ENCODE measurements around the gene CD300C.
"Not testable (repeated sequence)": the region's sequence is repeated elsewhere in the genome, so short reads cannot be mapped to it uniquely, and the experiment has no call there.

The CD300C gene

DNA sequence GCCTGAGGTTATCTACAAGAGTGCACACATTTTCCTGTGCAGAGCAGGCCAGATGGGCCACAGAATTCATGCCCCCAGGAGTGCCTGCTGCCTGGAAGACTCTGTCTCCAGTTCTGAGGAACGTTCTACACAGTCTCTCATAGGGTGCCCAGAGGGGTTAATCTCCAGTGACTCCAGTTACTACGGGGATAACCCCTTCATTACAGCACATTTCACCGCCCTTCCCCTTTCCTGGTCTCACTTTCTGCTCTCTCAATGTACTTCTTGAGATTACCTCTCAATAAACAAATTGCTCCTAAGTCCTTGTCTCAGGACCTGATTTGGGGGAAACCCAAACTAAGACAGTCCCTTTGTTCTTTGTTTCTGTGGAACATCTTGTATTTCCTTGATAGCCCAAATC, 15.7 kb upstream of the CD300C start:
- DNase-seq (ENCODE audit: low spot score) = no peak

DNA sequence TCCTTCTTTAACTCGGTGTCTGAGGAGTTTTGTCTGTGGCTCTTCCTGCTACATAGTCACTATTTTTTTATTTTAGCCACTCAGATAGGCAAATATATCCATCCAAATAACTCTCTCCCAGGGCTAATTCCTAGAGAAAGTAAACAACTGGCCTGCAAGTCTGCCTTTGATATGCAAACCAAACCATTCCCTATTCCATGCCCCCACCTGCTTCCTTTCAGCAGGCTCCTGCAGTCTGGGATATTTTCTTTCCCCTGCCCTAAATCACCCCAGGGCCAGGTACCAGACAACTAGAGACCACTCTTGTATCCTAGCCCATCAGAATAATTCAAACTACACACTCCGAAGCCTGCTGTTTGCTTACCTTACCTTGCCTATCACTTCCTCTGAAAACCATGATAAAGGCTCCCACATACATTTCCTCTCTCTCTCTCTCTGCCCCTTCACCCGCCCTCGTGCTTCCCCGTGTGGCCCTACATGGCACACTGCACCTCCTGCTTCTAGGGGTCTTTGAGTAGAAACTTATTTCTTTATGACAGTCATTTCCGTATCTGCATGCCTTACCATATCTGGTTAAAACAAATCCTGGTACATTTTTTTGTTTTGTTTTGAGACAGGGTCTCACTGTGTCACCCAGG, 13.1 kb upstream of the CD300C start:
- DNase-seq (ENCODE audit: low spot score) = no peak

DNA sequence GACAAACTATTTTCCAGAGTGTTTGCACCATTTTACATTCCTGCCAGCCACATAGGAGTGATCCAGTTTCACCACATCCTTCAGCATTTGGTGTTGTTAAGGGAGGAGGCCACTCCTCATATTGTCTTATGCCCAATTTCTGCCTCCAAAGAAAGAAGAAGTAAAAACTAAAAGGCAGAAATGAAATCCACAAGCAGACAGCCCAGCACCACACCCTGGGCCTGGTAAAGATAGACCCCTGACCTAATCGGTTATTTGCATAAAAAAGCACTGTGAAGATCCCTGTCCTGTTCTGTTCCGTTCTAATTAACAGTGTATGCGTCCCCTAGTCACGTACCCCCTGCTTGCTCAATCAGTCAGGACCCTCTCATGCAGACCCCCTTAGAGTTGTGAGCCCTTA, 12.5 kb upstream of the CD300C start:
- DNase-seq (ENCODE audit: low spot score) = not testable (repeated sequence)

DNA sequence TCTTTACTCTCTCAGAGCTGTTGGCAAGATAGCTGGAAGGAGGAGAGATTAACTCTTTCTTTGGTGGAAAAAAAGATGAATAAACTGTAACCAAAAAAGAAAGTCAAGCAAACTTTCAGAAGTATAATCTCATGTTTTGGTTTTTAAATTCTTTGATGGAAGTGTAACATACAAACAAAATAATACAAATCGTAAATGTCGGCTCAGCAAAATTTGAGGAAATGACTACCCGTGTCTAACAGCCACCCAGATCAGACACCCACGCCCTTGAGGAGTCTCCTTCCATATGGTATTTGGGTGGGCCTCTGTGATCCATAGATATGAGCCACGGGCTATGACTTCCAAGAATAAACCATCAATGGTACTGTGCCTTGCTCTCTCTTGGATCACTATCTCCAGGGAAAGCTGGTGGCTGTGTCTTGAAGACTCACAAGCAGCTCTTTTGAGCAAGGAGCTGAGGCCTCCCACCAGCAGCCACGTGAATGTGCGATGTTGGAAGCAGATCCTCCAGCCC, 9.6 kb upstream of the CD300C start:
- peak; percentile 8 for DNase-seq (ENCODE audit: low spot score)

DNA sequence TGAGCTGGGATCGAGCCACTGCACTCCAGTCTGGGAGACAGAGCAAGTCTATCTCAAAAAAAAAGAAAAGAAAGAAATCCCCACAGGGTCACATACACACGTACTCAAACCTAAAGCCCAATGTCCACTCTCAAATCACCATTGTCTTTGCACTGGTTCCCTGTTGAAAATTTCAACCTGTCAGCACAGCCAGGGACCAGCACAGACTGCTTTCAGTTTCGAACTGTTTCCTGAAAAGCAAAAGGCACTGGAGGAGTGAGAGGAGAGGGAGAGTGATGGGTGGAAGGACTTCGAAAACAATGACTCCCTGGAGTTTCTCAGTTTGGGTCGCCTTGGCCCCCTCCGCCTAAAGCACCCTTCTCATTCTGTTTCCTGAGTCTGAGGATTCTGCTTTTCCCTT, 9.0 kb upstream of the CD300C start:
- no peak for DNase-seq (ENCODE audit: low spot score)

DNA sequence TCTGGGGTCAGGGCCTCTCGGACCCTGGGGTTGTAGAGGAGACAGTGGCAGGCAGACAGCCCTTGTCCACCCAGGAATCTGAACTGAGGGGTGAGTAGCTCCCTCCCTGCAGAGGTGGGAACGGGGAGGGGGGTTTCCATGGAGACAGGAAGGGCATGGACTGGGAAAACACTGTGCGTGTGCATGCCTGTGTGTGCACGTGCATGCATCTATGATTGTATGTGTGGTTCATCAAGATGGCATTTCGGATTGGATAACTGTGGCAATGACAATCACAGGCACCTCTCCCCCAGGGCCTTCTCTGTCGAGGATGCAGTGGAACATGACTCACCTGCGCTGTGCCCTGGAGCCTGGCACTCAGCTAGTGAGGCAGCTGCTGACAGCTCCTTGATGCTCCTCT, 6.1 kb upstream of the CD300C start:
- no peak for DNase-seq (ENCODE audit: low spot score)

DNA sequence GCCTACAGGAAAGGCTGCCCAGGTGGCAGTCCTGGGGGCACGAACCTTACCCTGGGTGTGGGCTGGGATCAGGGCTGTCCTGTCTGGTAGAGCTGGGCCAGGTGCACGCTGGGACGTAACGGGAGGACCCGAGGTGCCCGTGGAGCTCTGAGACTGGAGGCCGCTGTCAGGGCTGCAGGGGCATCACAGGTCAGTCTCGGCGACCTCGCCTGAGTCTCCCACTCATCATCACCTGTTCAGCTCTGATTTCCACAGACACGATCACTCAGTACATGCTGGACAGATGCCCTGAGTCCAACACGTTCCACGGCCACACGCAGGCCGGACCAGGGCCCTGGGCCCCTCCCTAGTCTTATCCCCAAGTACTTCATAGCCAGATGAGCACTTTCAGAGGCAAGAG, 4.7 kb upstream of the CD300C start:
- DNase-seq (ENCODE audit: low spot score) = no peak

DNA sequence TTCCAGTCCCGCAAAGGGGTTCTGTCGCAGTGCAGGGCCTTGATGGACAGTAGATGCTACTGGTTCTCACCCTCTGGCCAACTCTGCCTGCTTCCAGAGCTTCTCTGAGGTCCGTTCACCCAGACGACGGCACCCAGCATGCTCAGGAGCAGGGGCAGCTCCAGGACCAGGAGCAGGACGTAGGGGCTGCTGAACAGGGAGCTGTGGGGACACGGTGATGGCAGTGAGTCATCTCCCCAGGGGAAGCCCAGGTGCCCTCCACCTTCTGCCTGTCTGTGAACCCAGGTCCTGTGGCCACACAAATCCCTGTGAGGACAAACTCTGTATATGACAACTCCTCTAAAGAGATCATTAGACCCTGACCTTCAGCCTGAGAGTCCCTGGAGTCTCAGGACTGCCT, 3.4 kb upstream of the CD300C start:
- no peak for DNase-seq (ENCODE audit: low spot score)

DNA sequence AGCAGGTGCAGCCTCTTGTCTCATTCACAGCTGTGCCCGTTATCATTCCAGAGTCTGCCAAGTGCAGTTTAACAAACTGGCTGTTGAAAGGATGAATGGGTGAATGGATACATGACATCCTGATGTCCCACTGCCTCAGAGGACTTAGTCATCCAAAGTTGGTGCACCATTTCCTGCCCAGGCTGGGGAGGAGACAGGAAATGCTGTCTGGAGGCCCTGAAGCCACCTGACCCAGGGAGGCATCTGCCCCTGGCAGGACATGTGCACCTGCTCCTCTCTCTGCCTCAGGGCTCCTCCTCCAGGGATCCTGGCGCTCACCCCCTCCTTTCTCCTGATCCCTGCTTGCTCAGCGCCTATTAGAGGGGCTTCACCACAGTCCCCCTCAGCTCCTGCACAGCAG, 1.8 kb upstream of the CD300C start:
- DNase-seq (ENCODE audit: low spot score) = no peak

DNA sequence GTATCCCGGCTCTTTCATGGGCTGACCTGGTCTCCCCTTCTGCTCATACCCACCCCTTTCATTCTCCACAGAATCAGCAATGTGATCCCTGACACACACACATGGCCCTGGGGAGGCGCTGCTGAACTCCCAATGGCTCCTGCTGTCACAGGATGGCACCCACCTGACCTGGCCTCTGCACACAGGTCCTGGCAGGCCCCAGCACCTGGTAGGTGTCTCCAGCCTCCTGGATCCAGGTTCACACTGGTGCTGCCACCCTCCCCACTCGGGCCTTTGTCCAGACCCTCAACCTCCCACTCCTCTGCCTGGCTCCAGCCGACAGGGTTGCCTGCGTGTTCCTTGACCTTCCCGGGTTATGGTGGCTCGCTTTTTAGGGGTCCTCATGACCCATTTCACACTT, 1.3 kb upstream of the CD300C start:
- DNase-seq (ENCODE audit: low spot score) = no peak

DNA sequence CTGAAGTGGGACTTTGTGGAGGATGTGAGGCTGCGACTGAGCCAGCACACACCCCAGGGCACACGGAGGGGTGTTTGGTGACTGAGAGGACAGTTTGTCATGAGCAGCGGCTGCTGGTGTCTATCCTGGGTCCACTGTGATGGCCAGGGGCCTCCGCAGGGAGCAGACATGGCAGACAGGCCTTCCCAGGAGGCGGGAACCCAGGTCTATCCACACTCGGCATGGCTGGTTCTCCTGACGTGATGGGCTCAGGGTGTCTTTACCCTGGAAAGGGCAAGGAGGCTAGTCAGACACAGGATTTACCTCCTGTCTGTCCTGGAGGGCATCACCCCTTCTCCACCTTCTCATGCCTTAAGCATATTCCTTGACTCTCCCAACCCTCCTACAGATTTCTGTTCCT, 671 bp upstream of the CD300C start:
- no peak for DNase-seq (ENCODE audit: low spot score)

DNA sequence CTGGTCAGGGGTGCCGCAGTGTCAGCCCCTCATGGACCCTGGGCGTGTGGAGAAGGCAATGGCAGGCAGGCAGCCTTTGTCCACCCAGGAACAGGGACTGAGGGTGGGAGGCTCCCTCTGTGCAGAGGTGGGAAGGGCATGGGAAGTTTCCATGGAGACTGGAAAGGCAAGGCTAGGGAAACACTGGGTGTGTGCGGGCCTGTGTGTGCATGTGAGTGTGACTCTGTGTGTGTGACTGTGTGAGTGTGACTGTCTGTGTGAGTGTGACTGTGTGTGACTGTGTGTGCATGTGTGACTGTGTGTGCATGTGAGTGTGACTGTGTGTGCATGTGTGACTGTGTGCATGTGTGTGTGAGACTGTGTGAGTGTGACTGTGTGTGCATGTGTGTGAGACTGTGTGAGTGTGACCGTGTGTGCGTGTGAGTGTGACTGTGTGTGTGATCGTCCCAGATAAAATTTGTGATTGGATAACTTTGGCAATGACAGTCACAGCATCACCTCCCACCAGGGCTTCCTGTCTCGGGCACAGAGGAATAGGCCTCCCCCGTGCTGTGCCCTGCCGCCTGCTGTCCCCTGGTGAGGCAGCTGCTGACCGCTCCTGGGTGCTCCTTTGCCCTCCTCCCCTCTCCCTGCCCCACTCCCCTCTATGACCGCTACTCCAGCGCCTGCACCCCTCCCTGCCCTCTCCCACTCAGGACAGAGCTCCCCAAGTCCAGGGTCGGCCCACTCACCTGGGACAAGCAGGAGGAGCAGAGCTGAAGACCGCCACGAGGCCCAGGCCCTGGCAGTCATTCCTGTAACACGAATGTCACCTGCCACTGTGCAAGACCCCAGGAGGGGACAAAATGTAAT, 698 bp downstream of the CD300C start:
- DNase-seq (ENCODE audit: low spot score) = no peak

DNA sequence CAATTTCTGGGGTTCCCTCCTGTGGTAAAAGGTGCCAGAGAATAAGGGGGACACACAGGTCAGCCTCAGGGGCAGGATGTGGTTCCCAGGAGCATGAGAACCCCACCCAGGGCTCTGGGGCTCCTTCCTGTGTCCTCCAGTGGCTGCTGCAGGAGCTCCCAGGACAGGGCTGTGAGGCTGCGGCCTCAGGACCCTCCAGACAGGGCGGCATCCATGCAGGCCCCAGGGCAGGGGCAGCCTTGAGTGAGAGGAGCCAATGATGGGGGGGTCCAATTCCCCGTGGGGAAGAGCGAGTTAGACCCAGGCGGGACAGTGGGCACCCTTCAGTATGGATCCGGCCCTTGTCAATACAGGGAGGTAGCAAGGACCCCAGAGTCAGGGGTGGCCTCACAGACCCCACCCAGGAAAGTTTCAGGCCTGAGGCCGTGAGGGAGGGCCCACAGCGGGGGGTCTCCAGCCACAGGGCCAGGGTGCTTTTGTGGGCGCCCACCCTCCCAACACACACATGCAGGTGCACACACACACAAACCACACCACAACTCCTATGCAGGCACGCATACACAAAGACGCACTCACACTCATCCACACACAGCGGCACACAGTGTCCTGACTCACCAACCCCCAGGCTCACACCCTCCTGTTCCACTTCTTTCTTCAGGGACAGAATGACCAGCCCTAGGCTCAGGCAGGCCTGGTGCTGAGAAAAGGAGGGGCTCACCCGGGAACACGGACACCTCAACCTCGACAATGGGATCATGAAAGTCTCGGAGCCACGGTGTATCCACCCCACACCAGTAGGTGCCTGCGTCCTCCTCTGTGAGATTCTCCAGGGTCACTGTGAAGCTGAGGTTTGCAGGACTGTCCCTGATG, 1.8 kb downstream of the CD300C start:
- no peak for DNase-seq (ENCODE audit: low spot score)

DNA sequence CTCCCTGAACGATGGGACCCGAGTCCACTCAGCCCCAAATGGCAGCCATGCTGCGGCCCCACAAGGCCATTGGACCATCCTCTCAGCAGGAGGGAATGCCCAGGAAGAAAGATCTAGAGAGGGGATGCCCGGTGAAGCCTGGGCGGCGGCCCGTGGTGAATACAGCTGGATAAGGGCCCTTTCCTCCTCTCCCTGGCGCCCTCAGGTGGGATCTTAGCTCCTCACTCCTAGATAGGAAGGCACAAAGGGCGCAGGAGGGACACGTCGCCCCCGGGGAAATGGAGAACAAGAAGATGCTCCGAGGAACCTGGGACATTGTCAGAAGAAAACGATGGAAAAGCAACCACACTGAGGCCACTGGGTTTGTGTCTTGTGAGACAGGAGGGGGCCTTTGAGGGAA, 2.5 kb downstream of the CD300C start:
- no peak for DNase-seq (ENCODE audit: low spot score)

DNA sequence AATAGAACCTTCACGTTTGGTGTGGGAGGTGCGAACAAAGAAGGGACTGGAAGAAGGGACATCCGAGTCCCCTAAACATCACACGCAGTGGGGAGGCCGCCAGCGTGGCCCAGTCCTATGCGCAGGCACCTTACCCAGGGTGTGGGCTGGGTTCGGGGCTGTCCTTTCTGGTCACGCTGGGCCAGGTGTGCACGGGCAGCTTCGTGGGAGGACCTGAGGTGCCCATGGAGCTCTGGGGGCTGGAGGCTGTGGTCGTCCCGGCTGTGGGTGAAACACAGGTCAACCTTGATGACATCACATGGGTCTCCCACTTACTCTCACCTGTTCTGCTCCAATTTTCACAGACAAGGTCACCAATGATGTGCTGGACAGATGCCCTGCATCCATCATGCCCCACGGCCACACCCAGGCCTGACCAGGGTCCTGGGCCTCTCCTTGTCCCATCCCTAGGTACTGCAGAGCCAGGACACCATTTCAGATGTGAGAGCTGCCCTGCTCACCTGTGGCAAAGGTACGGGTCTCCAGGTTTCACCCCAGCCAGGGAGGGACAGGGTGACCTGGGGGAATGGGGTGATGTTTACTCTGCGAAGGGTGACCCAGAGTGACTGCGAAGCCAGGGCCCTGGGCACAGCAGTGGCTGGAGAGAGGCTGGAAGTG, 3.1 kb downstream of the CD300C start:
- no peak for DNase-seq (ENCODE audit: low spot score)

DNA sequence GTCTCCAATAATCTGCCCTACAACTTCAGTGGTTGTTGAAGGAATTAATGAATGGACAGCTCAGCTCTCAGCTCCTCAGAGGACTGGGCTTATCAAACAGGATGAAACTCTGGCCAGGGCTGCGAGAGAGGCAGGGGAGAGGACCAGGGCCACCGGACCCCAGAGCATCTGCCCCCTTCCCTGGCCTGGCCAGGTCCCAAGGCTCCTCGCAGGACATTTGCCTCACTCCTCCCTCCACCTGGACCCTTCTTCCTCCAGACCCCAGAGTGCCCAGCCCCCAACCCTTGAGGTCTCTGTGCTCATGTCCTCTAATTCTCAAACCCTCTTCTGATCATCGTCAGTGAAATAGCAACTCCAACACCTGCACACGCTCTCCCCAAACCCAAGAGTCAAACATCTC, 3.7 kb downstream of the CD300C start:
- DNase-seq (ENCODE audit: low spot score) = no peak

DNA sequence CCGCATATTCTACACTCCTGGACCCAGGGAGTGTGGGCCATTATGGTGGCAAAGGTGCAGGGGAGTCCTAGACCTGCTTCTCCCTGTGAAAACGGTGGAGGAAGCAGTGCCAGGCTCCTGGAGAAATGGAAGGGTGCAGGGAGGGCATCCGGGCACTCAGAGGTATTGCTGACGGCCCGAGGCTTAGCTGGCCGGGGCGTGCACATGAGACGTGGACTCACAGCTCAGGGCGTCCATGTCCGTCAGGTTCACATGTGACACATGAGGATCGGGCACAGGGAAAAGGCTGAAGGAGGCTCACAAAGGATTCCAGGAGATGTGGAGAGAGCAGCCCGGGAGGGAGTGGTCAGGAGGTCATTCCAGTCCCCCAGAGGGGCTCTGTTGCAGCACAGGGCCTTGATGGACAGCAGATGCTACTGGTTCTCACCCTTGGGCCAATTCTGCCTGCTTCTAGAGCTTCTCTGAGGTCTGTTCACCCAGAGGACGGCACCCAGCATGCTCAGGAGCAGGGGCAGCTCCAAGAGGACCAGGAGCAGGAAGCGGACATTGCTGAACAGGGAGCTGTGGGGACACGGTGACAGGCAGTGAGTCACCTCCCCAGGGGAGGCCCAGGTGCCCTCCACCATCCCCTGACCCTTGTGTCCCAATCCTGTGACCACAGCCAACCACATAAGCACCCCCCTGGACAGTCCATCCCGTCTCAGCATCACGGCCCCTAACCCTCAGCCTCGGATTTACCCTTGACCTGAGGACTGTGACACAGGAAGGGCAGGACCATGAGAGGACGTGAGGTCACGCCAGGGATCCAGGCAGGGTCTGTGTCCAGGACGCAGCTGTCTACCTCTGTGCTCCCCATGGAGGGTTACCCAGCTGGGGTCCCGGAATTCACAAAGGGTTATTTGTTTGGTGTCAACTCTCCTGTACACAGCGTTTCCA, 4.5 kb downstream of the CD300C start:
- no peak for DNase-seq (ENCODE audit: low spot score)

DNA sequence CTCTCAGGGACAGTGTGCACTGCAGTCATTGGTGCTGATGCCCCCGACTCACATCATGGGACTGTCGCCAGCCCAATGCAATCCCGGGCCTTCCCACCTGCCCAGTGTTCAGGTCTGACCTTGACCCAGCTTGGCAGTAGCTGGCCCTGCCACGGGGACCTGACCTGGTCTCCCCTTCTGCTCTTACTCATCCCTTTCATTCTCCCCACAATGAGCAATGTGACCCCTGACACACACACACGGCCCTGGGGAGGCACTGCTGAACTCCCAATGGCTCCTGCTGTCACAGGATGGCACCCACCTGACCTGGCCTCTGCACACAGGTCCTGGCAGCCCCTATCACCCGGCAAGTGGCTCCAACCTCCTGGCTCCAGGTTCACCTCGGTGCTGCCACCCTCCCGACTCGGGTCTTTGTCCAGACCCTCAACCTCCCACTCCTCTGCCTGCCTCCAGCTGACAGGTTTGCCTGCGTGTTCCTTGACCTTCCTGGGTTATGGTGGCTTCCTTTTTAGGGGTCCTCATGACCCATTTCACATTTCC, 6.6 kb downstream of the CD300C start:
- no peak for DNase-seq (ENCODE audit: low spot score)

DNA sequence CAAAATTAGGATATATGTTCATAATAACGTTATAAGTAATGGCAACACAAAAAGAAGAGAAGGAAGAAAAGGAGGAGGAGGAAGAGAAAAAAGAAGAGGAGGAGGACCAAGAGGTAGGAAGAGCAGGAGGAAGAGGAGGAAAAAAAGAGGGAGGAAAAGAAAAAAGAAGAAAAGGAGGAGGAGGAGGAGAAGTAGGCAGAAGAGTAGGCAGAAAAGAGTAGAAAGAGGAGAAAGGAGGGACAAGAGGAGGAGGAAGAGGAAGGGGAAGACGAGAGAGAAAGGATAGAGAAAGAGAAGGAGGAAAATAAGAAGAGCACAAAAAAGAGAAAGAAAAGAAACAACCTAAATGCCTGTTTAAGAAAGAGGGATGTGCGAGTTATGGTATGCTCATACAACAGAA, 9.0 kb downstream of the CD300C start:
- no peak for DNase-seq (ENCODE audit: low spot score)

DNA sequence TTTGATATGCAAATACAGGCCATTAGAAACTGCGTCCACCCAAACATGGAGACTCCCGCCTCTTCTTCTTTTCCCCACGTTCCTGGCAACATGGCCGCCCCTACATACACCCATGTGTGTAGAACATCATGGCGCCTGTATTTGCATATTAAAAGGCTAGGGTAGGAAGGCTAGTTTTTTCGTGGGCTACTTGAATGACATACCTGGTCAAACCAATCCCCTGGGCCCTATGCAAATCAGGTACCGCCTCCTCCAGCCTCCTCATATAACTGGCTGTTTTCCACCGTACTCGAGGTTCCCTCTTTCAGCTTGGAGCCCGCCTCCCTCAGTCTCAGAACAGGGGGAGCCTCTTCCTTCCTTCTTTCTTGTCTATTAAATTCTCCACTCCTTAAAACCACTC, 13.8 kb downstream of the CD300C start:
- no peak for DNase-seq (ENCODE audit: low spot score)
